Panc1 (cell line): ENCODE measurements around the gene RIMS1. TPM values are rescaled to one million over a fixed set of nuclear protein-coding genes. Genes with fewer than 3 reads are reported as not detected.

Experiments
- ATAC-seq: fragments of 200-7000 bp; cut with Tn5 transposase; 2 replicates; pipeline ENCODE4 v1.9.1; 2020; ENCODE audit warnings: mild to moderate bottlenecking, moderate library complexity
- BruUV-seq: library from RNA; stranded (reverse); fragments of 400-500 nt; replicated peaks from 2 replicates; lab custom pipeline; 2021; lab: Mats Ljungman, UMichigan
- CTCF ChIA-PET: fragments of 300-600 bp; sonication (Branson Sonifier 250); formaldehyde crosslinking; loops from one replicate; lab custom pipeline; 2022; ENCODE audit warnings: antibody characterized with exemption; lab: Charles Lee
- POLR2A ChIA-PET: fragments of 300-600 bp; sonication (Branson Sonifier 250); formaldehyde crosslinking; loops from one replicate; lab custom pipeline; 2022; ENCODE audit warnings: antibody characterized with exemption; lab: Charles Lee
- DNase-seq: peaks from one replicate; pipeline ENCODE4 v3.0.0-alpha.2; 2010; ENCODE audit warnings: low read depth, low spot score
- H3K27ac ChIP-seq: 2 replicates; pipeline ENCODE4 v1.5.1; 2011; ENCODE audit warnings: mild to moderate bottlenecking, low read length, inconsistent platforms
- H3K27me3 ChIP-seq: fragments of 200-500 bp; sonication (Bioruptor generic); 2 replicates; pipeline ENCODE4 v1.6.0; 2014; ENCODE audit warnings: low read length, inconsistent platforms; ENCODE audit not compliant: control insufficient read depth, insufficient read depth
- H3K36me3 ChIP-seq: fragments of 200-500 bp; sonication (Bioruptor generic); 2 replicates; pipeline ENCODE4 v1.5.1; 2014; ENCODE audit warnings: inconsistent platforms, mild to moderate bottlenecking, low read length, moderate library complexity; ENCODE audit not compliant: control insufficient read depth, insufficient read depth
- H3K4me1 ChIP-seq: 2 replicates; pipeline ENCODE4 v1.5.1; 2011; ENCODE audit warnings: inconsistent platforms, mild to moderate bottlenecking, low read length, moderate library complexity; ENCODE audit not compliant: control insufficient read depth, insufficient read depth
- H3K4me3 ChIP-seq, 2 experiments: 2 replicates each; pipeline ENCODE4 v1.5.1; 2011 to 2012; ENCODE audit warnings: low read depth in 2 of 2, low read length in 2 of 2, mild to moderate bottlenecking in 2 of 2, inconsistent platforms in 1 of 2, moderate library complexity in 1 of 2
- H3K9me3 ChIP-seq: fragments of 200-500 bp; sonication (Bioruptor generic); 2 replicates; pipeline ENCODE4 v1.5.1; 2014; ENCODE audit warnings: low read depth, mild to moderate bottlenecking, inconsistent platforms, low read length, moderate library complexity; ENCODE audit not compliant: control insufficient read depth, insufficient read depth
- CTCF ChIP-seq: fragments of 450-650 bp; IDR thresholded peaks from 2 replicates; pipeline ENCODE4 v1.5.1; 2017; ENCODE audit warnings: mild to moderate bottlenecking
- POLR2AphosphoS5 ChIP-seq: IDR thresholded peaks from 2 replicates; pipeline ENCODE4 v1.6.1; 2012; ENCODE audit warnings: mild to moderate bottlenecking, low read depth, low read length, moderate library complexity
- REST ChIP-seq, 2 experiments: IDR thresholded peaks; 2 replicates each; pipeline ENCODE4 v1.6.1; 2011 to 2012; ENCODE audit warnings: low read depth in 2 of 2, control low read depth in 1 of 2, low read length in 1 of 2, mild to moderate bottlenecking in 1 of 2, moderate library complexity in 1 of 2; ENCODE audit not compliant: insufficient read depth in 1 of 2
- SIN3A ChIP-seq: IDR thresholded peaks from 2 replicates; pipeline ENCODE4 v1.6.1; 2012; ENCODE audit warnings: low read depth, mild to moderate bottlenecking, low read length, moderate library complexity, borderline replicate concordance; ENCODE audit not compliant: insufficient read depth
- TCF7L2 ChIP-seq: IDR thresholded peaks from 2 replicates; pipeline ENCODE4 v1.6.1; 2011; ENCODE audit warnings: mild to moderate bottlenecking, low read depth, low read length, inconsistent platforms
- in situ Hi-C: cut with HindIII; loops from 2 replicates; pipeline ENCODE4 v1.10.0; 2016; ENCODE audit warnings: low sequenced_read_pairs, low pct_unique_long_range_greater_than_20kb
- intact Hi-C: fragments of 100-400 bp; cut with micrococcal nuclease; formaldehyde crosslinking; loops from one replicate; pipeline ENCODE4 v1.10.0; 2022; ENCODE audit not compliant: unreplicated experiment
- total RNA-seq: library from RNA; stranded (reverse); gene quantifications from one replicate; pipeline ENCODE4 v1.2.1, GENCODE V29; 2021; ENCODE audit not compliant: unreplicated experiment

The RIMS1 gene
- total RNA-seq, 1 experiment from 2014 or later = 0.18 TPM

GRCh38 chr6:72130327-72130726, 244.0 kb downstream of the RIMS1 start:
- intact Hi-C loops = no loop called here
- no peaks in the 10 kb centered on the region for H3K4me1 ChIP-seq
- no TSS peak for BruUV-seq
- H3K36me3 ChIP-seq = no peaks in the 10 kb centered on the region
- in situ Hi-C loops = no loop called here
- TF ChIP-seq TCF7L2 (no peak), POLR2AphosphoS5 (no peak), SIN3A (no peak), REST (IDR thresholded peaks at IDR 0.05; ENCODE audit: insufficient read depth in 1 of 2, low read depth in 2 of 2, low read length in 1 of 2) (no peak), CTCF (no peak)
- H3K27ac ChIP-seq = no peak overlapping the region
- H3K4me3 ChIP-seq = no peak overlapping the region
- DNase-seq = no peak
- H3K27me3 ChIP-seq = 0 out of 2 replicates have a peak, but pooled peaks cover 2% of the 10 kb centered on the region
- ATAC-seq = no peak
- no peaks in the 10 kb centered on the region for H3K9me3 ChIP-seq
- POLR2A ChIA-PET = no interaction called here
- CTCF ChIA-PET = no interaction called here

GRCh38 chr6:72132427-72132826, 246.1 kb downstream of the RIMS1 start:
- Histone ChIP-seq H3K4me3 (no peak overlapping the region), H3K36me3 (no peaks in the 10 kb centered on the region), H3K4me1 (no peaks in the 10 kb centered on the region), H3K27me3 (0 out of 2 replicates have a peak, but pooled peaks cover 2% of the 10 kb centered on the region), H3K27ac (no peak overlapping the region), H3K9me3 (no peaks in the 10 kb centered on the region)
- TF ChIP-seq CTCF (no peak), POLR2AphosphoS5 (no peak), REST (IDR thresholded peaks at IDR 0.05; ENCODE audit: insufficient read depth in 1 of 2, low read depth in 2 of 2, low read length in 1 of 2) (no peak), TCF7L2 (no peak), SIN3A (no peak)
- intact Hi-C loops (no loop called here), in situ Hi-C loops (no loop called here)
- CTCF ChIA-PET = no interaction called here
- BruUV-seq = no TSS peak
- ATAC-seq (no peak), DNase-seq (no peak)
- POLR2A ChIA-PET = no interaction called here
